Hematopoietic multipotent progenitor cell (in vitro differentiated cells): ENCODE results near the gene PPA2. TPM values are rescaled to one million over a fixed set of nuclear protein-coding genes. Genes with fewer than 3 reads are reported as not detected.

Experiments
- DNase-seq, 3 donors: peaks; one replicate each; pipeline ENCODE4 v3.0.0-alpha.2; 2011 to 2015; ENCODE audit warnings: low read depth in 2 of 3, low spot score in 2 of 3
- total RNA-seq: library from RNA; depleted of rRNA; stranded (reverse); fragments of >200 nt; gene quantifications from one replicate; pipeline ENCODE4 v1.2.3, GENCODE V29; 2012

Gene PPA2
- total RNA-seq, 1 donor: 60.6 TPM

GRCh38 chr4:105400901-105401677, 72.8 kb downstream of the PPA2 start:
- DNase-seq: no peak

DNA sequence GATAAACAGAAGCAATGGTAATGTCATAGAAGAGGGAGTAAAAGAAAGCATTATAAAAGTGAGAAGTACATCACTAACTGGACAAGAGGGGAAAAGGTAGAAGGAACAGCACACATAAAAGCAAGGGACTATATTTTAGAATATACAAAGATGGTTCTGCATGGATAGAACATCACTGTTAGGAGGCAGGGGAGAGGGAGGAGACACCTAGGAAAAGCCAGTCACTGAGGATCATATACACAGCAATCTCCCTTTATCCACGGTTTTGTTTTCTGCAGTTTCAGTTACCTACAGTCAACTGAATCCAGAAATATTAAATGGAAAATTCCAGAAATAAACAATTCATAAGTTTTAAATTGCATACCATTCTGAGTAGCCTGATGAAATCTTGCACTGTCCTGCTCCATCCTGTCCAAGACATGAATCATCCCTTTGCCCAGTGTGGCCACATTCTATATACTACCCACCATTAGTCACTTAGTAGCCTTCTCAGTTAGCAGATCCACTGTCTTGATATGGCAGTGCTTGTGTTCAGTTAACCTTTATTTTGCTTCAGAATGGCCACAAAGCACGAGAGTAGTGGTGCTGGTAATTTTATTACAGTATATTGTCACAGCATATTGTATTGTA, 74.2 kb downstream of the PPA2 start:
- DNase-seq: no peak

DNA sequence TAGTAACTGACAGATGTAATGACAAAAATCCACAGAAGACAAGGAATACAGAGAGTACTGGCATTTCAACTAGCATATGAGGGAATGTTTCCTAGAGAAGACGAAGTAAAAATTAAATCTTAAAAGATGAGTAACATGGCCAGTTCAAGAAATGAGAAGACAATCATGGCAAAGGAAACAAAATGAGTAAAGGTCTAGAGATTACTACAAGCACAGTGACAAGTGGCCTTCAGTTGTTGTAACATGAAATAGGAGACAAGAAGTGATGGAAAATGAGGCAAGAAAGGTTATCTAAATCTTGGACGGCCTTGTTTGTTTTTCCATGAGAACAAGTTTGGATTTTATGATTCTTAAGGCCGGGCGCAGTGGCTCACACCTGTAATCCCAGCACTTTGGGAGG, 81.0 kb downstream of the PPA2 start:
- no peak for DNase-seq

DNA sequence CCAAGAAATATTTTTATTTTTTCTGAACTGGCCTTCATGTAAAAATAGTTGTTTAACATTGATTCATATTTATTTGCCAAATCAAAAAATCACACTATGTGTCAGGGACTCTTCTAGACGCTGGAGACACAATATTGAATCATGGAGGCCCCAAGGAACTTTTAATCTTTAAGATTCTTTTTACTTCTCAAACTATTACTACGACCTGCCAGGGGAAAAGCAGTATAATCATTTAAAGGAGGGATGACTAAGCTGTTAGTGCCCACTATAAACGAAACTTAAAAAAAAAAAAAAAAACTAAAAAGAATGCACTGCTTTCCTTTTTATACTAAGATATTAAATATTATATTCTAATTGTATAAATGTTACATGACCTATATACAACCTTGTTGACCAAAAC, 84.7 kb downstream of the PPA2 start:
- DNase-seq: no peak

DNA sequence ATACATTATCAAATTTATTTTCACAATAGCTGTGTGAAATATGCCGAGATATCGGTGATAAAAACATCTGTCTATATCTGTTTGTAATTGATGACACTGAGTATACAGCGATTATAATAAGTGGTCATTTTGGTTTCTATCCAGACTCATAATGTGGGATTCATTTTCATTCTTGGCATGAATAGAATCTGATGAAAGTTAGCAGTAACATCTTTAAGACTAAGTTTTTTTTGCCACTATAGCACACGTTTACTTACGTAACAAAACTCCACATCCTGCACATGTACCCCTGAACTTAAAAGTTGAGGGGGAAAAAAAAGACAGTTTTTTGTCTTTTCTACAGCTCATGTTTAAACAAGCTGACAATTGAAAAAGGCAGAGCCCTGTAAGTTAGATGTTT, 86.4 kb downstream of the PPA2 start:
- DNase-seq: no peak

DNA sequence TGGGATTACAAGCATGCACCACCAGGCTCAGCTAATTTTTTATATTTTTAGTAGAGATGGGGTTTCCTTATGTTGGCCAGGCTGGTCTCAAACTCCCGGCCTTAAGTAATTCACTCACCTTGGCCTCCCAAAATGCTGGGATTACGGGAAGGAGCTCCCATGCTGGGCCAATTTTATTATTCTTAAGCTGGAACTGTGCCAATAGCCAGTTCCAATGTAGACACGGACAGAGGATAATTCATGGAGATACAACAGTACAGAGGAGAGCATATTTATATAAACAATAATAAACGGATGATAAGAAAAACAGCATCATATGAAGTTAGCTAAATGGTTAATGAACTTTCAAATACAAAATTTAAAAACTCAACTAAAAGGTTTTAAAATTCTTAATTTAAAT, 87.8 kb downstream of the PPA2 start:
- DNase-seq: no peak

DNA sequence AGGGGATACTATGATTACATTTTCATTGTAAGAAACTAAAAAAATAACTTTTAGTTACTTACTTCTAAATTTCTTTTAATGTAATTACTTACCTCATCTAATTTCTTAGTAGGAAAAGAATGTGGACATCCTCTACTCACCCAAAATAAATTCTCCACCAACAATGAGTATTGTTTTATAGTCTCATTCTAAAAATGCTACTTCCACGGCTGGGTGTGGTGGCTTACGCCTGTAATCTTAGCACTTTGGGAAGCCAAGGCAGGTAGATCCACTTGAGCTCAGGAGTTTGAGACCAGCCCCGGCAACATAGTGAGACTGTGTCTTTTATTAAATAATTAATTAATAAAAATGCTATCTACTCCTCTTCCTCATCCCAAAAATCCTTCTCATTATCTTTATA, 99.8 kb downstream of the PPA2 start:
- DNase-seq: no peak

DNA sequence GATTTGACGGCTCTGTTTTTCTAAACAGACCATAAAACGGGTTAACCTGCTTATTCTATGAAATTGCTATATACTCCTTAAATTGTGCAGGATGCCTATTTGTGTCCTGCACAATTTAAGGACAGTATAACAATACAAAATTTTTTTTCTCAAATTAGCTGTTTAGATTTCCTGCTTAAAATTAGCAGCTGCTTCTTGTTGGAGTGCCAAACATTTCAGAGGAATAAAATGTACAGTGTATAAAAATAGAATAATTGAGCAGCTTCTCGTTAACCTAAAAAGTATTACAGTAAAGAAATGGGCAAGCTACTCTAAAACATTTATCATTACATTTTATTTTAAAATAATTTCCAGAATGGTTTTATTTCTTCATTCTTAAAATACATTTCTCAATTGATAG, 100.5 kb downstream of the PPA2 start:
- DNase-seq: no peak

- DNase-seq: no peak
Measured at GRCh38 chr4:105369988-105370387, 103.9 kb downstream of the PPA2 start.

GRCh38 chr4:105361053-105361452, 112.8 kb downstream of the PPA2 start:
- no peak for DNase-seq

DNA sequence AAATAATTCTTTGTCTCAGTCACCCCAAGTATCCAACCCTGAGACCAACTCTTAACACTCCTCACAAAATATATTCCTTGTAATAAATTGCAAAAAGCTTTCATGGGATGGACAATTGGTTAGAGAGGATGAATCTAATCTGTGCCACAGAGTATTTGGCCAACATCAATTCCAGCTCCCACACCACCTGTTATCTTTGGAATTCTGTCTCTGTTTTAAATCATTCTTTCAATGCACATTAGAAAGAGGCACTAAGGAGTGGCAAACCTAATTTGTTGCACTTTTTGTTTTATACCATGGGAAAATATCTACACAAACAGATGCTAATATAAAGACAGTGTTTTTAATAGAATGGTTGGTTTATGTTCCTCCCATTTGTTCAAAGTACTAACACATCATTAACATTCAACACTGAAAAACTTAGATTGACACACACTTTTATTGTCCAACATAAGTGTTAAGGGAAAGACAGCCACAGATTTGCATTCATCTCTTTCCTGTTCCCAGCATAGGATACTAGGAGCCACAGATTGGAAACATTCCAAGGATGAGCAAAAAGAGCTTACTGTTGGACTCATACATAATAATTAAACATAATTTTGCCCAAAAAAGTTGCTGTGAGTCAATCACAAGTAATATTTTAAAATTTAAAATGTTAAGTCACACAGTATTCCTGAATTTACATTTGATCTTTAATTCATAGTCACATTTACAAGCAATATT, 116.4 kb downstream of the PPA2 start:
- DNase-seq: no peak

- DNase-seq: no peak
Measured at GRCh38 chr4:105356194-105356593, 117.7 kb downstream of the PPA2 start.

DNA sequence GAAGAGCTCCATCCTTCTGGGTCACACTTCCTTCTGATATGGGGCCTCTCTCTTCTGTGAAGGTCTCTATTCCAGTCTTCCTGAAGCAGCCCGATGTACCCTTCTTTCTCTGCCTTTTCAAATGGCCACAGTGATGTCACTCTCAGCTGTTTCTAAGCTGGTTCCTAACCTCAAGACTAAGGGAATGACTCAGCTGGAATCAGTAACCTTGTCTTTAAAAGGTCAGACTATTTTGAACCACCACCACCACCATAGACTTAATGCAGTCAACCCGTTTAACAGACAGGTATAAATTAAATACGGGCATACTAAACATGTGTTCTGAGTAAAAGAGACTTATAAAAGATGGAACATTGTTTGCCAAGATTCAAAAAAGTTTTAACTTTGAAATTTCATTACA, 121.0 kb downstream of the PPA2 start:
- DNase-seq: no peak

GRCh38 chr4:105351861-105352260, 122.0 kb downstream of the PPA2 start:
- no peak for DNase-seq

DNA sequence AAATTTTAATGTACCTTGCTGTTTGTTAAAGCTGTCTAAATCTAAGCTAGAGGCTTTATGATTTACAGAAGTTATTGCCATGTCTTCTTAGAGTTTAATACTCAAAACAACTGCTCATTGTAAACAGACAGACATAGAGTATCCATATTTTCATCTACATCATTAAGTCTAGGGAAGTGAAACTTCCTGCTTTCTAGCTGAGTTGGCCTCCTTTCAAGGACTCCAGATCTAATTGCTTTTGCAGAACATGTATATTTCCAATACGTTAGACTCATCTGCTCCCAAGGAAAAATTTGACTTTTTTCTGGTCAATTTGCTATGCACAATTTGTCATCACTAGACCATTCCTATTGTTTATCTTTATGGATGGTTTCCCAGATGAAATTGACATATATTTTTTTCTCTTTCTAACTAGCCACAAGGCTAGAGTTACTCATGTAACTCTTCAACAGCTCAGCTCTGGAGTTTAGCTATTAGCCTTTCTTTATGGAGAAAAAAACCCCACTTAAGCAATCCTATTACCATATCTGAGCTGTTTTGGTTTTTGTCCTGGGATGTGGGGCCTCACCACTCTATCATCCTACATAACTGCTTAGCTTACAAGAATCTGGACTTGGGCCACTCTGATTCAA, 122.9 kb downstream of the PPA2 start:
- no peak for DNase-seq

GRCh38 chr4:105348719-105349118, 125.1 kb downstream of the PPA2 start:
- no peak for DNase-seq

- no peak for DNase-seq
Measured at GRCh38 chr4:105346869-105347268, 127.0 kb downstream of the PPA2 start.

DNA sequence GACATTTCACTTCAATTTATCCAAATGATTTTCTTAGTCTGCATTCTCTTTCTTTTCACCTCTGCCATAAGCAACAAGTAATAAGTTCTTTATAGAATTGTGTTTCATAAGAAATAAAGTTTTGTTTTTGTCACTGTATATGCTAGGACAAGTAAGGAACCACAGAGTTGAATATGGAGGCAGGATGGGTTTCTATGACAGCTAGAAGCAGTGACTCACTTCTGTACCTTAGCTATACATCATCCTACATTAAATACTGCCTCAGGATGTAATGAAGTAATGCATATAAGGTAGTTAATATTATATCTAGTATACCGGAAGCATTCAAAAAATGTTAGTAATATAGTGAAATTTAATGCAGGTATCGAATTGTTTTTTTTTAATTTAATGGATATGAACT, 128.0 kb downstream of the PPA2 start:
- DNase-seq: no peak

DNA sequence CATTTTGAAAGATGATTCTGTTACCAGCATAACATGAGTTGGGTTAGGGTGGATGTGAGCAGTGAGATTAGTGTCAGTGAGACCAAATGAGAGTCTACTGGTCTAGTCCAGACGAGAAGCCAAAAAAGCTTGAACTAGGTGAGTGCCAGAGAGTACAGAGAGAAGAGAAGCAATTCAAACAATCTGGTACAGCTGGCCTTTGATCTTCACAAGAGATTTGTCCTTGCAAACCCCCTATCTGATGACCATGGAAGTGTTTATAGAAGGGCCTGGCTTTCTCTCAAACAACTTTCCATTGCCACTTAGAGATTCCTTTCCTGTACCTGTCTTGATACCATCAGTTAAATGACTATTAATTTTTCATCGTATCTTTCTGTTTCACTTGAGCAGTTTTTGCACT, 128.5 kb downstream of the PPA2 start:
- DNase-seq: no peak

GRCh38 chr4:105344141-105344540, 129.7 kb downstream of the PPA2 start:
- DNase-seq: no peak

- DNase-seq: no peak
Measured at GRCh38 chr4:105343146-105343931, 130.5 kb downstream of the PPA2 start.
